Fibroblast of peridontal ligament (primary cell): ENCODE results near the gene MYLK4.

Experiments used
- DNase-seq: peaks from one replicate; pipeline ENCODE4 v3.0.0-alpha.2; 2010; ENCODE audit errors: extremely low read depth

The MYLK4 gene

DNA sequence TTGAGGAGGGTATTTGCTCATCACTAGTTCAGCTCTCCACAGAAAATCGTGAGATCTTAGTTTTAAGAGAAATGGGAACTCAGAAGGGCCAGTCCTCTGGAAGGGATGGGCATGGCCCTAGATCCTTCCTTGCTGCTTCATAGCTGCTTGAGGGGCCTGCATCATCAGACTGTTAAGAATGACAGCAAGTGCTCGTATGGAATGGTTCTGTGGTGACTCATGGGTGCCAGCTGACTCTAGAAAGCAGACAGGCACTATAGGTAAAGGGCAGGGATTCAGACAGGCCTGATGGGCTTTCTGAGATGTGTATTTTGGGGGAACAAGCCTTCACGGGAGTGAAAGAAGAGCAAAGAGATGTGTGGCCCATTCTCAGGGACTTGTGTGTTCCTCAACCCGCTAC lies 90.8 kb downstream of the MYLK4 start:
- no peak for DNase-seq

DNA sequence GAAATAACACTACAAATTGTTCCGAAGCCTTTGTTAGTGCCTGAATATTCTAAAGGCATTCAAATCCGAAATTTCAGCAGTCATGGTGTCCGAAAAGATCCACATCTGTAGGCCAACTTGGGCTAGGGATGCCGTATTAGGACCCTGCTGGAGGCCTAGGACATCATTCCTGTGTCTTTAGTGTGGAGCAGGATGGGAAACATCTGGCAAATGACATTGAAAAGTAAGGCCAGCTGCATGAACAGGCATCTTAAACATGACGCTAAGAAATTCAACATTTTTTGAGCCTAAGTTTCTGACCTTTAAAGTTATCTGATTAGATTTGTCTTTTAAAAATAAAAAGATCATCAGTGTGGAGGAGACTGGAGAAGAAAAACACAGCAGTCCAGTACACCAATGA lies 91.3 kb downstream of the MYLK4 start:
- no peak for DNase-seq

GRCh38 chr6:2658788-2659187 lies 91.9 kb downstream of the MYLK4 start:
- no peak for DNase-seq

DNA sequence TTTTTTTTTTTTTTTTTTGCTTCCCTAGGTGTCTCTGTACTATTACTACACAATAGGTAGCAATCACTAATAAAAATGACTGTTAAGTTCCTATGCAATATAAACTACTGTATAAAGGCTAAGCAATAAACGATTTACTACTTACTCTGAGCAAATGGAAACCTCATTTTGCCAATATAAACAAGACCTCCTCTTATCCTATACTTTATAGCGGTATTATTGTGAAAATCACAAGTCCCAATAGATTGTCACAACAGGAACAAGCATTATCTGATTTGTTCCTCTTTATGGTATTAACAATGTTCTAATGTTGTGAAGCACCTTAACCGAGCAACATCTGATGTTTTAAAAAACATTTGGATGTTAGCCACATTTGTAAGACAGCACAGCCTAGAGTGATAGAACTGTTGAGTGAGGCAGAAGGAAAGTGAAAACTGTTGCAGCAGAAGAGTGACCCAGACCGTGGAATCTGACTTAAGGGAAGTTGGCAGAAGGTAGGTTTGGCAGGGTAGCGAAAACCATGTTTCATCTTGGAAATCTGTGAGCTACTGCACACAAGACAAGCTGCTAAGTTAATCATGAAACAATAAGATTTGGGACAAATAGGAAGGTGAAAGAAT lies 94.2 kb downstream of the MYLK4 start:
- no peak for DNase-seq

DNA sequence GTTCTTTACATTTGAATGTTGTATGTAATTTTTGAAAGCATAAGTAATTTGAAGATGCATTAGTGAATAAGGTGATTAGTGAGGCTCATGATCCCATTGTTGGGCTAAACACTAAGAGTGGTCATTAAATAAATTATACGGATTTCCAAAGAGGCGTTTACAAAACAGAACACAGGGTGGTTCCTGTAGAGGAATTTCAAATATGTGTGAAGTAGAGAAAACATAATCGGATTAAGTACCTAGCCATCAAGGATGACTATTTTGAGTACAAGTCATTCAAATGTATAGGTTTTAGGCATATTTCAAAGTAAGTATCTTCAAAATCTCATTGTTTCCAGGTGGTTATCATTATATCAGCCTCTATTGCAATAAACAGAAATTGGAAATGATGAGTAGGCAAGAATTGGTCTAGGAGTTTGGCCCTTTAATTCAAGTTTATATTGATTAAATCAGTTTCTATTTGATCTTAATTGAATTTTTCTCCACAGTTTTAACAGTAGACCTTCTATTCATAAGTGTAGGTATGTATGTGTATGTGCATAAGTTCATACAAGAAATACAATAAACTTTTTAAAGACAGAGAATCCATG lies 94.8 kb downstream of the MYLK4 start:
- DNase-seq: no peak

DNA sequence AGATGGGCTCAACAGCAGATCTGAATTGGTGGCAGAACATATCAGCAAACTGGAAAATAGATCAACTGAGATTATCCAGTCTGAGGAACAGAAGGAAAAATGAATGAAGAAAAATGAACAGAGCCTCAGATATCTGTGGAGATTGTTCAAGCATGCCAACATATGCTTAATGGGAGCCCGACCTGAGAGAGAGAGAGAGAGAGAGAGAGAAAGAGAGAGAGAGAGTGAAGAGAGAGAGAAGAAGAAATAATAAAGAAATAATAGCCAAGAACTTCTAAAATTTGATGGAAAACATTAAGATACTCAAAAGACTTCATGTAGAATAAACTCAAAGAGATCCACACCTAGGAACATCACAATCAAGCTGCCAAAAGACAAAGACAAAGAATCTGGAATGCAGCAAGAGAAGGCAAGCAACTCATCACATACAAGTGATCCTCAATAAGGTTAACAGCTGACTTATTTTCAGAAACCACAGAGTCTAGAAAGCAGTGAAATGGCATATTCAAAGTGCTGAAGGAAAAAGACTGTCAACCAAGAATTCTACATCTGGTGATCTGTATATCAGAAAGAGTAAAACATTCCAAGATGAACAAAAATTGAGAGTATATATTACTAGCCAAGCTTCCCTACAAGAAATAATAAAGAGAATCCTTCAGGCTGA lies 97.2 kb downstream of the MYLK4 start:
- DNase-seq: no peak

- no peak for DNase-seq
Observed at GRCh38 chr6:2652611-2653010, 98.1 kb downstream of the MYLK4 start.

- no peak for DNase-seq
Observed at GRCh38 chr6:2651961-2652360, 98.8 kb downstream of the MYLK4 start.

- no peak for DNase-seq
Observed at GRCh38 chr6:2651536-2651935, 99.2 kb downstream of the MYLK4 start.

DNA sequence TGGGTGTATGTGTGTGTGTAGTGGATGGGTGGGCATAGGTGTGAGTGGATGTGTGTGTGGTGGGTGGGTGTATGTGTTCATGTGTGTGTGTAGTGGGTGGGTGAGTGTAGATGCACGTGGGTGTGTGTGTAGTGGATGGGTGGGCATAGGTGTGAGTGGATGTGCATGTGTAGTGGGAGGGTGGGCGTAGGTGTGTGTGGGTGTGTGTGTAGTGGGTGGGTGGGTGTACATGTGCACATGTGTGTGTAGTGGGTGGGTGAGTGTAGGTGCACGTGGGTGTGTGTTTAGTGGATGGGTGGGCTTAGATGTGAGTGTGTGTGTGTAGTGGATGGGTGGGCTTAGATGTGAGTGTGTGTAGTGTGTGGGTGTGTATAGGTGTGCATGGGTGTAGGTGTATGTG lies 104.4 kb downstream of the MYLK4 start:
- DNase-seq: no peak

GRCh38 chr6:2643935-2644539 lies 106.7 kb downstream of the MYLK4 start:
- DNase-seq: no peak

GRCh38 chr6:2643130-2643529 lies 107.6 kb downstream of the MYLK4 start:
- no peak for DNase-seq

DNA sequence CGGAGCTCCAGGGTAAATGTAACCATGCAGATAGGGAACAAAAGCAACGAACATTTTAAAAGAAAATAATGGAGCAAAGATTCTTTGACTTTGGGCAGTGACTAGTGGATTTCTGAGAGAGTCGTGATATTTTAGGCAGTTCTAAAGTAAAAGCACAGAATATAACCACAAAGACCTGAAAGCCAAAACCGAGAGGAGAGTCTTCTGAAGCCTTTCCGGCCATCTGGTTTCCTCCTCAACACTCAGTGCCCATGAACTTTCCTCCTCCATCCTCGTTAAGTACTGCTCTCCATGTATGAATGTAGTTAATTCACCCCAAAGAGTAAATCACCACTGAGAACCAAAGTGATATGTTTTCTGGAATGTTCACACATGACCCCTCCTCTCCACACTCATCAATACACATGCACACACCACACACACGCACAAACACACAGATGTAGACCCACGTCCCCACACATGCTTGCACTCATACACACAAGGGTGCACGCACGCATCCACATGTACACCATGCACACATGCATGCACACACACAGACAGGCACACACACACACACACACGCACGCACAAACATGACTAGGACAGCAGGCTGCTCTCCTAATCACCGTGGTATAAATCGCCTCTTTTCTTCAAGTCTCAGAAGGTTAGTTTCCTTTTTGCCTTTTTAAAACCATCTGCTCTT lies 109.5 kb downstream of the MYLK4 start:
- DNase-seq: no peak

DNA sequence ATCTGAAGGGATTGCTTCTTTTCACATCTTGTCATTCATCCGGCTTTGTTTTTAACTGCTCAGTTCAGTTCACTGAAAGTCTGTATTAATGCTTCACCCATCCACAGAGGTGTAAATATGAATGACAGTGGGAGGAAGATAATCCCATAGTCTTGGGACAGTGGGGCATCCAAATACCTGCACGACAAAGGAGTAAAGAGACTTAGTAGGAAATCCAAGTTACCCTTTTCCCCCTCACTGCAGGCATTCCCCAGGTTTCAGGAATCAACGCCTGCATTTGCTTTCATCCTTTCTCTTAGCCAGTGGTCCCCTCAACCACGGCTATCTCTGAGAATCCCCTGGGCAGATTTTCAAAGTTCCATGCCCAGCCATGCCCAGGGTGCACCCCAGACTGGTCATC lies 110.2 kb downstream of the MYLK4 start:
- no peak for DNase-seq

- DNase-seq: no peak
Observed at GRCh38 chr6:2639896-2640295, 110.8 kb downstream of the MYLK4 start.

DNA sequence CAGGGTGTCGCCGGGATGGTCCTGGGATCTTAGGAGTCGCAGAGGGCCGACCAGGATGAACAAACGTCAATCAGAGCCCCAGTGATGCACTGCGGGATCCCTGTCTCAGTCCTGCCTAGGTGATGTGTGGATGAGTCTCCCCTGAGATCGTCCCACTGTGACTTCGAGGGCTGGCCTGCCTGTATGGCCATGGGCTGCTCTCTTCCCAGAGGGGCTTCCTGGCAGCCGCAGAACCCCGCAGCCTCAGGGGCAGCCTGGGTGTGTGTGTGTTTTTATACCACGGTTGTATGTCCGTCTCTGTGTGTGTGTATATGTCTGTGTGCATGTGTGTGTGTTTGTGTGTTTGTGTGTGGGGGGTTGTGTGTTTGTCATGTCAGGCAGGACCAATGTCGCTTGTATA lies 111.6 kb downstream of the MYLK4 start:
- no peak for DNase-seq

- DNase-seq: no peak
Observed at GRCh38 chr6:2636672-2637071, 114.0 kb downstream of the MYLK4 start.

- DNase-seq: no peak
Observed at GRCh38 chr6:2635911-2636310, 114.8 kb downstream of the MYLK4 start.

DNA sequence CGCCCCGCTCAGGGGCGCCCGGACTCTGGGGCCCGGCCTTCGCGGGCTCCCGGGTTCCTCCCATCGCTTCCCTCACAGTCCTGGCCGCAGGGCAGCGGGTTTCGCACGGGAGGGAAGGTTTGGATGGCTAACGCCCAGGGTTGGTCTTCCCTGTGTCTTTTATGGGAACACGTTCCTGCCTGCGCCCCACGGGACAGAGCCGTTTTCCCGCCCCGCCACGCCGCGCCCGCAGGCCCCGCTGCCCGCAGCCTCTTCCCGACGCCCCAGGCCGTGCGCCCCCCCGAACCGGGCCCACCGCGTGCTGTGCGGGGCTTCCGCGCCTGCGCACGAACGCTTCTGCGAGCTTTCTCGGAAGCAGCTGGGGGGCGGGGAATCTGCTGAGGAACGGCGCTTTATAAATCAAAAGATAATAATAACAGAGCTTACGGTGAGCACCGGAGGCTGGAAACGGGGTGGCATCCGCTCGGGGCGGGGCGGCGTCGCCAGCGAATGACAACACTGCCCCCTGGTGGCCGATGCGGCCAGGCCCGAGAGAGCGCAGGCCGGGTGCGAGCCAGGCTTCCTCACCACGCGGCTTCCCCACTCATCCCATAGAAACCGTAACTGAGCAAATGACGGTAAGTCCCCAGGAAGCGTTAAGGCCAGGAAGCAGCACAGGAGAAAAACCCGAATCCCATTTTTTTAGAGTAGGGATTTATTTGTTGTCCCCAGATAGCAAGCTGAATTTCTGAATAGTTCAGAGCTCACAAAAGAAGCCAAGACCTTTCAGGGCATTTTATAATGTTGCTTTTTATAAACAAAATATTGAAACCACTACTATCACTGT lies 116.4 kb downstream of the MYLK4 start:
- DNase-seq: peak; percentile 75

GRCh38 chr6:2633736-2634135 lies 117.0 kb downstream of the MYLK4 start:
- DNase-seq: no peak

GRCh38 chr6:2632976-2633584 lies 117.6 kb downstream of the MYLK4 start:
- no peak for DNase-seq
